HG03565 (cell line): ENCODE data around the gene CNTN2.

Experiments
- ATAC-seq: cut with Tn5 transposase; IDR thresholded peaks from one replicate; pipeline ENCODE4 v1.9.1; 2021; ENCODE audit warnings: mild to moderate bottlenecking, moderate library complexity; ENCODE audit not compliant: unreplicated experiment

The CNTN2 gene

DNA sequence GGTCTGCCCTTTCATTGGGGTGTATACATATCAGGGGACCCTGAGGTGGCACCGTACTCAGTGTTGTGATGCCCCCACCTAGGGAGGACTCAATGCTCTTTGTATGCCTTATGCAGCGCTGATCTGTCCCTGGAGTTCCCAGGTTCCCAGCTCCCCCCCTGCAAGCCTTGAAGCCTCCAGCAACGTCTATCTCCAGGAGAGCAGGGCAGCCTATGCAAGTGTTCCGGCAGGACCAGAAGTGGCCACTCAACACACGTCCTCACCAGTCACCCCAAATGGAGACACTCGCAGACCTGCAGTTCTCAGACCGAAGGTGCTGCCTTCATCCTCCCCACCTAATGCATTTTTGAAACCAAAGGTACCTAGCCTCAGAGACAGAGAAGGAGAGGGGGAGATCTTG is 25.2 kb upstream of the CNTN2 start:
- ATAC-seq: no peak

DNA sequence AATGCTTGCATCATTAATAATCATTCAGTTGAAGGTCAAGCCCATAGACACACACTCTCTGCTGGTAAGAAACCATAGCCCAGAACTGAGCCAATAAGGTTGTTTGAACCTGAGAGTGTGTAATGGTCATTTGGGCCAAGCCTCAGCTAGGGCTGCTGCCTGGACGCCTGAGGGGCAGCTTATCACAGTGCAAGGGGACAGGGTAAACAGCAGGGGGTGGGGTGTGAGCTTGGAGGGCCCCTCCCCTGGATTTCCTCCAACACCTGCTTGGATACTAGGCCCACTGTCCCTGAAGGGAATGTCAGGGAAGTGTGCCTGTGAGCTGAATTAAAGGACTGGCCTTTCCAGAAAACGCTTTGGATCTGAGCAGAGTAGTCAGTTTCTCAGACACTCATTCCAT is 24.6 kb upstream of the CNTN2 start:
- no peak for ATAC-seq

DNA sequence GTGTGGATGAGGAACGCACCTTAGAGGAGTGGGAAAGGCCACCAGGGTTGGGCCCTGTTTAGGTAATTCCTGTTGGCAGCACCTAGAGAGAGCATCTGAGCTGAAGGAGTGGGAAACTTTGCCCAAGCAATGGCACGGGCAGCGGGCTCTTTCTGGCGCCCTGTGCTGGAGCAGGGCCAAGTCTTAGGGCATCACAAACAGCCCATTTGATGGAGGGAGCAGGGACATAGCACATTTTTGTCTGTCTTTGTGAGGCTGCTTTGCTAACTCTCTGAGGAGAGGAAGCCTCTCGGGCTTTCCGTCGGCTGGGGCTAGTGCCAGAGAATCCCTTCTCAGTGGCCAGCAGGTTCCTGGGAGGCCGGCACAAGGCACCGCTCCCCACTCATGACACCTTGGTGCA is 22.5 kb upstream of the CNTN2 start:
- no peak for ATAC-seq

DNA sequence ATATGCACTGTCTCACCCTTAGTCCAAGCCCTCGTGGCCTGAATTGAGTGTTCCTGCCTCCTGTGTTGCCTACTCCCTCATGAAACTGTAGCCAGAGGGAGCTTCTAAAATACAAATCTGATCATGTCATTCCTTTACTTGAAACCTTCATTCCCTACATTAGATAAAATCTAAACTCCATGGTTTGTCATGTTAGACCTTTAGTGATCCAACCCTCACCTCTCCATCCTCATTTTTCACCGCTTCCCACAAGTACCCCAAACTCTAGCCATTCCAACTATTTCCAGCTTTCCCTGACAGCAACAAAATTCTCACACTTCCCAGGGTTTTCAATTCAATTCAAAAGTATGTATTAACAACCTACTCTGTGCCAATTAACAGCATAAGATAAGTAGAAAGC is 18.3 kb upstream of the CNTN2 start:
- ATAC-seq: no peak

DNA sequence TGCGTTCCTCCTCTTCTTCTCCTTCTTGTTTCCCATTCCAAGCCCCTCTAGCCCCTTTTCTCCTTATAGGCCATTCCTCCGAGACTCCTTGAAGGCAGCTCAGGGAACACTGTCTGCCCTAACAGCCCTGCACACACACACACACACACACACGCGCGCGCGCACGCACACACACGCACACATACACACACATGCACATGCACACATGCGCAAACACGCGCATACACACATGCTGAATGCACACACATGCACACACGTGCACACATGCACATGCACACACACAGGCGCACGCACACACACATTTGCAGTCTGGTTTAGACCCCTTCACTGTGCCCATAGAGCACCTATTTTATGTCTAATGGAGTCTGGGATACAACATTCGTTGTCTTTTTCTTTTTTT is 17.8 kb upstream of the CNTN2 start:
- no peak for ATAC-seq

DNA sequence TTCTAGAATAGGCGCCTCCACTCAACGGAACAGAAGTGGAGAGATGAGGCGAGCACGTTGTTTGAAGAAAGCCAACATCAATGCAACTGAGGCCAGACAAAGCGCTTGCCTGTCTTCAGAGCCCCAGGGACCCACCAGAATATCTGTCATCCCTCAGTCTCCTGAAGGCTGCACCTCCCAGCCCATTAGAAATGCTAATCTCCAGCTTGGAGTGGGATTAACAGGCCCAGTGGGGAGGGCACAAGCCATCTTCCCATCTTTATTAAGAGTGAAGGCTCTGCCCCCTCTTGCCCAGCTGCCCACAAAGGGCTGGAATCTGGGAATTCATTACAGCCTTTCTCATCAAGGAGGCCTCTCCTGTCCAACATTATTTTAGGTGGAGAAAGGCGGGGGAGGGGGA is 16.8 kb upstream of the CNTN2 start:
- ATAC-seq: no peak

DNA sequence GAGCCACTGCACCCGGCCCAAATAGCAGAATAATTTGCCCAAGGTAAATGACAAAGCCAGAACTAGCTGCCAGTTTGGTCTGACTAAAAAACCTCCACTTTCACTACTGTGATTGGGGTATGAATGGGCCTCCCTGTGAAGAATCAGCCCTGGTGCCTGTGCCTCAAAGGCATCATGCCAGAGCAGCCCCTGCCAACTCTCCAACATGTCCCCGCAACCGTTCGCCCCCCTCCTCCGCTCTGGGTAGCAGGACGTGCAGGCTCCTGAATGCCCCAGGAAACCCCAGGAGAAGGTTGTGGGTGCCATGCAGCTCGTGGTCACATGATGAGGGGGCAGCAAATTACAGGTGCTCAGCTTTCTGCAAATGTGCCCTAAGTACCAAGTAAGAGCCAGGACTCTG is 14.6 kb upstream of the CNTN2 start:
- ATAC-seq: no peak

DNA sequence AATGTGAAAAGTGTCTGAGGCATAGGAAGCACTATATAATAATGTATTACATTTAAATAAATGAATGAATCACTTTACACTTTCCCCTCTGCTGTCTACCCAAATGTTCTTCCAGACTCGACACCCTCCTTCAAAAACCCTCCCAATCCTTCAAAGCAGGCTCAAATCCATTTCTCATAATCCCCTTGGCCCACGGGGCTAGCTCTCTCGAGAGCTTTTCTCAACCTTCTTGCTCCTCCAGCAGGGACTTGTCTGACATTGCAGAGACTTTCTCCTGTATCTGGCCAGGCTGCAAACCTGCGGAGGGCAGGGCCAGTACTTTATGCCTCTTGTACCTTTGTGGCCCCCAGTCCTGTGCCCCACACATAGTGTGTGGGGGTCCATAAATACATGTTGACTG is 14.1 kb upstream of the CNTN2 start:
- no peak for ATAC-seq

DNA sequence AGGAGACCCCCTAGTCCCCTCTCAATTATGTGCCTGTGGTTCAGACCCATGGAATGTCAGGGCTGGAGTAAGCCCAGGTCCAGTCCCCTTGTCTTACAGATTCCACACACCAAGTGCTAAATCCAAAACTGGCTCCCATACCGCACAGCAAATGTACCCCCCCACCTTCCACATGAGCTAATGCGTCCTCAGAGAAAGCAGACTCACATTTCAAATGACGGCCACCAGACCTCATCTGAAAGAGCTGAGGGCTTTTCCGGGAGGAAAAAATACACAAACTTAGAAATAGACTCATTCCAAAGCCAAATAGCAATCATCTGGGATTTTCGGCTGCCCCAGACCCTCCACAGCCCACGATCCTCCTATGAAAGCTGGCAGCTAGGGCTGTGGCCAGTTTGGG is 12.8 kb upstream of the CNTN2 start:
- ATAC-seq: no peak

DNA sequence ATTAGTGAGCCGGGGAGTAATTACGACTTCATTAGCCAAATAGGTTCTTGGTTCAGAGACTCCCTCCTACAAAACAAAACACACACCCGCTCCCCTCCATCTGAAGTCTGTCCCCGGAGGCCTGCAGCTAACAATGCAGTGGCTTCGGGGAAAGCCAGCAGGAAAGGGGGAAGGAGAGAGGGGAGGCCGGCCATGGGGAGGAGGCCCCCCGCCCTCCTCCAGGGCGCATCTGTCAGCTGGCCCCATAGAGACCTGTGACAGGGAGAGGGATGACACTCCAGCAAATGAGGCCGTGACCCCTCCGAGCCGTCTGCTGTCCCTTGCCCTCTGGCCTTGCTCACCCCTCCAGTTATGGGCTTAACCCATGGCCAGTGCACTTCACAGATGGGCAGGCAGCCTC is 12.1 kb upstream of the CNTN2 start:
- ATAC-seq: no peak

DNA sequence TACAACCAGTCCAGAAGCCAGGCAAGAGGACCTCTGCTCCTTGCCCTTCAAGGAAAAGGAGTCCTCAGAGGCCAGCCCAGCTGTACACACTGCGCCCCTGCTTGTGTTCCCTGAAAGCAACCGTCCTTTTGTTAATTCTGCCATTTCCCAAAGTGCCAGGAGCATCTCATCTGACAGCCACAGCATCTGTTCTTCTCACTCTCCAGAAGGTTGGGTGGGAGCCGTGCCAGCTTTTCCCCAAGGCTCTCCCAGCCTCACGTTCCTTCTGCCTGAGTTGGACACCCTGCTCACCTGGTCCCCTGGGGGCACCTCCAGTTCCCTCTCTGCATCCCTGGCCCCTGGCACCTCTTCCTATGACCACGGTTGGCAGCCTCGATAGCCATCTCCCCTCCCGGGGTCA is 10.5 kb upstream of the CNTN2 start:
- ATAC-seq: no peak

DNA sequence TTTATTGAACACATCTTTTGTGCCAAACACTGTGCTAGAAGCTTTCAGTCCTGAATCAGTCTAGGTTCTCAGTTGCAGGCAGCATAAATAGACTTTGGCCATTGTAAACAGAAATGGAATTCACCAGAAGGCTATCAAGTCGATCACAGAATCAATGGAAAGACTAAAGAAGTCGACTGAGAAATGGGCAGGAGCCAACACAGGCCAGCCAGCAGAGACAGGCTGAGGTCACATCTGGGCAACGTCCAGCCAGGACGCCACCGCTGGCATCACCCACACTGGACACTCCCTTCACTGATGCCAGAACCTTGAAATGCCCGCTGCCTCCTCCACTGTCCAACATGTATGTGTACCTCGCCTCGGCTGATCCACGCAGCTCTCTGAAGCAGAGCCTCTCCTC is 5.5 kb upstream of the CNTN2 start:
- ATAC-seq: no peak

DNA sequence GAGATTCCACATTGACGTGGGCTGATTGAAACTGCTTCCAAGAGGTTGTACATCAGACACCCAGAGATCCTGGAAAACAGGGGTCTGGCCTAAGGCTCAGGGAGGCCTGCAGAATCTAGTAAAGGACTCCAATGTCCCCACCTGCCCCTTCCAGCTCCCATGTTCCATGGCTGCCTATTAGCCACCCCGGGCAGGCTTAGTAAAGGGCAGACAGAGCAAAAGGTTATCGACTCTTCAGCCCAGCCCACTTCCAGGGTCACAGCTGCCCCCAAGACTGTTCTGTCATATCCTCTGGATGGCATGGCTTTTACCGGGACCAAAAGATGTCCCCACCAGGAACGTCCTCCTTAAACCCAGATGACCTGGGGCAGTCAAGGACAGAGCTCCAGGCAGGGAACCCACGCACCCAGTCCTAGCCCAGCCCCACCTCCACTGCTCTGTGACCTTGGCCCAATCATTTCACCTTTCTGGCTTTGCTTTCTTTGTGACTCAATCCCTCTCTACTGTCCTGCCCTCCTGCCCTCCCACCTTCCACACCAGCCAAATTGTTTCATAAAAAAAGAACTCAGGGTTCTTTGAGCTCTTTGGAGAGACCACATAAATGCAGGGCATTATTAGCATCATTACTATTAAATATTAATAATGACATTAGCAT is 4.8 kb upstream of the CNTN2 start:
- ATAC-seq: no peak

DNA sequence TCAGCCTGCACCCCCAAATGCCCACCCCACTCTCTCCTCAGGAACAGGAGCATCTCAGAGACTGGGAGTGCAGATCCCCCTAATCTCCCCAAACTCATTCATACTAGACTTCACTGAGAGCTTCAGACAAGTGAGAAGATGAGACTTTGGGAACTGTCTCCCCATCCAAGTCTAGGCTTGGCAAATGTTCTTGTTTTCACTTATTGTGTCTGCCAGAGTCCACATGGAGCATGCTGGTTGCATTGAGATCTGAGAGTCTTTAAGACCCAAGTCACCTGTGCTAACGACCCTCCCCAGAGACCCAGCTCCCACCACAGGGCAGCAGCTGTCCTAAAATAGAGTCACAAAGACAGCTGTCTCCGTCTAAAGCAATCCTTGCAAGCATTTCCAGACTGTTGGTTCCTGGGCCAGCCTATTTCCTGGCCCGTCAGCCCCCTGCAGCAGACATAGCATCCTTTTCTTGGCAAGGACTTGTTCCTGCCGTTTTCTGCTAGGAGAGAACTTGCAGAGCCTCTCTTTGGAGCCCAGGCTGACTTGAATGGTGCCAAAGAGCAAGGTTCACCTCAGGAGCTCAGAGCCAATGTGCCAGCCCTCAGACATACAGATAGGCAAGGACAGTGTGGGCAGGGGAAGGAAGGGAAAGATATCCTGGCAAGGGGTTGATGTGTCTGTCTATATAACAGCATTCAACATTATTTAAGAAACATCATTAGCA is 1.9 kb upstream of the CNTN2 start:
- ATAC-seq: no peak

DNA sequence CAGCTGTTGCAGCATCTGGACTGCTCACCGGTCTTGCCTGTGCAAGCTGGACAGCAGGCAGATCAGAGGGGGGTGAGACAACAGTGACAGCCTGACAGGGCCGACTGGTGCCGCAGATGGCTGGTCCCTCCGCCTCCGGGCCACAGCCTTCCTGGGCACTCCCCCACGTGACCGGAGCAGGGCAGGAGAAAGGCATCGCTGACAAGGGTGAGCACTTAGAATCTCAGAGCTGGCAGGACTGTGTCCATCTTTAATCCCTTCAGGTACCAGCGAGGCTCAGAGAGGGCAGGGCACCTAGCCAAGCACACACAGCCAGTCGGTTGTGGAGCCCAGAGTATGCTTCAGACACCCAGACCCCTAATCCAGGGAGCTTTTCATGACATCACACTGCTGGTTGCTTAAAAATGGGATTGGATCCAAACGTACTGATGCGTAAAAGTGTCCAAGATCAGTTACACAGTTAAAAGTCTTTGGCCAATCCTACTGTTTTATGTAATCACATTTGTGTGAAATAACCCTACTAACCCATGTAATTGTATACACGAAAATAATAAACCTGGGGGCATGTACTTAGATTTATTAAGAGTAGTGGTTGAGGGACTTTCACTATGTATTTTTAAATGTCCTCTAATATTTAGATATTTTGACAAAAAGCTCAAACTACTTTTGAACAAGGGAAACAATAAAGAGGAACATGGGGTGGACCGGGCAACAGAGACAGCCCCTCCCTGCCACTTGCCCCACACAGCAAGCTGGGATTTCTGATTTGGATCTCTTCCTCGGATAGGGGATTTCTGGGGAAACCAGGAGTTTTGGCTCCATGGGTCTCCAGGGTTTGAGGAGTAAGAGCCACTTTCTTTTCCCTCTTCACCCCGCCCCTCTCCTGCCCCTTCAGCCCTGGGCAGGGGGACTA is 758 bp upstream of the CNTN2 start:
- ATAC-seq: no peak

DNA sequence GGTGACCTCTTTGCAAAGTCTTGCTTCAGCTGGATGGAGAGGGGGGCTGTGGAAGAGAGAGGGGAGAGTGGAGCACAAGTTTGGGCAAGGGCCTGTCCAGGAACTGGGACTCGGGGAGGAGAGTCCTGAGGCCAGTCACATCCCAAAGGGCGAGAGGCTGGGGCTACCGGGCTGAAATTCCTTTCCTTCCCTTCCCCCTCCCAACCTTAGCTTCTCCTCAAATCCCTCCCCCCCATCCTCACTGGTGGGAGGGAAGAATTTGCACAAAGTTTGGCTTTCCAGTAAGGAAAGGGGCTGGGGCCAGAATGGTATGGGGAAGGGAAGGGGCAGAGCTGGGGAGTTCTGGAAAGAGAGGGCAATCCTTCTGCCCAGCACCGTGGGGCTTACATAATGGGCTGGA is 854 bp downstream of the CNTN2 start:
- ATAC-seq: no peak

DNA sequence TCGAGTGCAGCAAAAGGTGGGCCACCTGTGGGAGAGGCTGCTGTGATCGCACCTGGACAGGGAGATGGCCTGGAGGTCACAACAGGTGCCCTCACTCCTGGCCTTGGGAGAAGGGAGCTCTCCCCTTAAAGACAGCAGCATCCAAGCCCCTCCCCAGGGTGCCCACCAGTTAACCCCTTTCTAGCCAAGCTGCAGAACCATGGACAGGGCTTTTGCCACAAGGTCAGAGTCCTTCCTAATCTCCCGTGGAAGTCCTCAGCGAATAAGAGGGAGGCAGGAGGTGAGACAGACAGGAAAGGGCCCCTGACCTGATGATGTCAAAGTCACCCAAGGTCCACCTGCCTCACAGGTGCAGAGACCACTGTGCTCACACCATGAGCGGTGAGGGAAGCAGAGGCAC is 1.7 kb downstream of the CNTN2 start:
- ATAC-seq: no peak

DNA sequence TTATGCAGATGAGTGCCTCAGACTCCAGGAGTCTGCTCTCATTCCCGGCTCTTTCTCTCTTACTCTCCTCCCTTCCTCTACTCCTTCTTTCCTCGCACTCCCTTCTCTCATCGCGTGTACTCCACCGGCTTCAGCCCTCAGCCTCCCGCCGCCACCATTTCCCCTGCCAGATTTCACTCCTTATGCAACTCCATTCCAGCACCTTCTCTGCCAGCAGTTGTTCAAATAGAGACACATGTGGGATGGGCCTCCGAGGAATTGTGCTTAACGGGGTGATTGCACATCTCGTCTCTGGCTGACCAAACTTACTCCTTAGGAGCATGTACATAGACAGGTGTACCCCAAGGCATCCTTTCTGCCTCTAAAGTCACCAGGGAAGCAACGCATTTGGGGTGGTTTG is 2.1 kb downstream of the CNTN2 start:
- ATAC-seq: no peak

DNA sequence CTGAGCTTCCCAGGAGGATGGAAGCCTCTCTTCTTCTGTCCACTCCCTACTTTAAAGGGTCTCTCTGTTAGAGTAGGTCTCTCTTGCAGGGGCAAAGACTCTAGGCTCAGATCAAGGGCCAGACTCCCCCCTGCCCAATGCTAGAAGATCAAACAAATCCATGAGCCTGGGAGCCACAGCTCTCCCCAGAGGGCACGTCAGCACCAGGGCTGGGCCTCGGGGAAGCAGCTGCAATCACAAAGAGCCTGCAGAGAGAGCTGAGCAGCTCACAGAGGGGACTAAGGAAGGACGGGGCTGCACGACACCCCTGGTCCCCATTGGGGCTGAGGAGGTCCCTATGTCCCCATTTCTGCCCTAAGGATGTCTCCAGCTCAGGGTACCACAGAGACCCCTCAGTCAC is 3.9 kb downstream of the CNTN2 start:
- ATAC-seq: no peak

DNA sequence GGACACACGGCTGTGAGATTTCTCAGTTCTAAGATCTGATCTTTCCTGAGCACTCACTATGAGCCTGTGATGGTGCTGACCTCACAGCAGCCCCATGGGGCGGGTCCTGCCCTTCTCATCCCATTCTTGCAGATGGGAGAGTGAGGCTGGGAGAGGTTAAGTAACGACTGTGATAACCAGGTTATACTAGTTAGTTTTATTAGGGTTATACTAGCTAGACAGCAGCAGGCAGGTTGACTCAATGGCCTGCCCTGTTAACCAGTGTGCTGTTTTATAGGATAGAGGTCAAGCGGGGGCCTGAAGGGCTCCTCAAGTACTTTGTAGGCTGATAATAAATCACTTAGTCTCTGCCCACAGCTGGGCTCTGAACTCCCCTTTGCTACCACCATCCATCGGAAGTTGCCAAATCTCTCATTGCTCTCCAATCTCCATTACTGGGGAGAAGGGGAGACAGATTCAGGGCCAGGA is 4.8 kb downstream of the CNTN2 start:
- no peak for ATAC-seq

DNA sequence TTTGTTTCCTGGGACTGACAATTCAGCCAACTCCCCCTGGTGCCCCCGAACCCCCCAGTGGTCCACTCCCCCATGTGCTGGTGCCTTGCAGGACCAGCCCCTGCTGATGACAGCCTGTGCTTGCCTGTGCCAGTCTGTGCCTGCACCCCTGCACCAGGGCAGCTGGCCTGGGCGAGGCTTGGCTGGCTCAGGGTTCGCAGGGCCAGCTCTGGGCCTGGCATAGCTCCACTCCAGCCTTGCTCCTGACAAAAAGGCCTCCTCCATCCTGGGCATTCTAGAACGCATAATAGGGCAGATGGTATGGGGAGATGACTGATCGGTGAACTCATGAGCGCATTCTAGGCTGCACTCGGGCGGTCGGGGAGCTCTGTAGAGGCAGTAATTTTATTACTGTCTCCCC is 5.4 kb downstream of the CNTN2 start:
- ATAC-seq: no peak

DNA sequence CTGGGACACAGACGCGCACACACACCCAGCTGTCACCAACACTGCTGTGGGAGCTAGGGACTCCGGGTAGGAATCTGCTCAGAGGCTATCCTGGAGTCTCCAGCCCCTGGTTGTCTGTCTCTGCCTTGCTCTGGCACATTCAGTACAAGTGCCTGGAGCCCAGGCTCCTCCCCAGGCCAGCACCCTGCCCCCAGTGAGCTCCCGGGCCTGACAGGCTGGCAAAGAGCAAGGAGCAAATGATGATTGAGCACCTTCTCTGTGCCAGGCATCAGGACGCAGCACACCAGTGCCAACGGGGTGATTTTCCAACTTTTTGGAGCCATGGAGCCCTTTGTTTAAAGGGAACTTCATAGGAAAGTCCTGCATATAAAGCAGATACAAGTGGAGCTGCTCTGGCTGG is 6.5 kb downstream of the CNTN2 start:
- ATAC-seq: no peak
